OCI-LY7 (cell line): ENCODE measurements around the gene MRPL55. TPM values are rescaled to one million over a fixed set of nuclear protein-coding genes. Genes with fewer than 3 reads are reported as not detected.

ENCODE experiments used
- BruUV-seq: library from RNA; stranded (reverse); fragments of 400-500 nt; replicated peaks from 2 replicates; lab custom pipeline; 2021; lab: Mats Ljungman, UMichigan
- CTCF ChIA-PET: fragments of 300-600 bp; sonication (Branson Sonifier 250); formaldehyde crosslinking; loops from one replicate; lab custom pipeline; 2022; ENCODE audit warnings: antibody characterized with exemption; ENCODE audit not compliant: unreplicated experiment; lab: Charles Lee
- POLR2A ChIA-PET: fragments of 300-600 bp; sonication (Branson Sonifier 250); formaldehyde crosslinking; loops from one replicate; lab custom pipeline; 2022; ENCODE audit warnings: antibody characterized with exemption; lab: Charles Lee
- DNase-seq: peaks from one replicate; pipeline ENCODE4 v3.0.0-alpha.2; 2015; ENCODE audit warnings: low spot score
- H2AFZ ChIP-seq: fragments of 200-600 bp; sonication (generic), shearing (Covaris generic); 2 replicates; pipeline ENCODE4 v1.6.1; 2014; ENCODE audit warnings: mild to moderate bottlenecking, antibody characterized with exemption, low read length, moderate library complexity
- H3K27ac ChIP-seq: fragments of 200-600 bp; sonication (generic); 2 replicates; pipeline ENCODE4 v1.5.1; 2014; ENCODE audit warnings: mixed run types, low read depth, mild to moderate bottlenecking, moderate library complexity, low read length, inconsistent platforms; ENCODE audit not compliant: poor library complexity, severe bottlenecking
- H3K36me3 ChIP-seq: fragments of 200-600 bp; sonication (generic); 2 replicates; pipeline ENCODE4 v1.6.1; 2014; ENCODE audit warnings: mild to moderate bottlenecking, antibody characterized with exemption, low read length, moderate library complexity, mixed read lengths; ENCODE audit not compliant: insufficient read depth
- H3K4me1 ChIP-seq: fragments of 200-600 bp; sonication (generic); 2 replicates; pipeline ENCODE4 v1.5.1; 2014; ENCODE audit warnings: mild to moderate bottlenecking, low read length; ENCODE audit not compliant: insufficient read depth, poor library complexity, severe bottlenecking
- H3K4me2 ChIP-seq: fragments of 200-600 bp; sonication (generic); 2 replicates; pipeline ENCODE4 v1.6.1; 2014; ENCODE audit warnings: mild to moderate bottlenecking, low read length
- H3K4me3 ChIP-seq: fragments of 200-600 bp; sonication (generic); 2 replicates; pipeline ENCODE4 v1.5.1; 2014; ENCODE audit warnings: mild to moderate bottlenecking, low read depth, low read length; ENCODE audit not compliant: poor library complexity, severe bottlenecking
- H3K79me2 ChIP-seq: fragments of 200-600 bp; sonication (generic); 2 replicates; pipeline ENCODE4 v1.6.1; 2016; ENCODE audit warnings: low read depth, mild to moderate bottlenecking, low read length, moderate library complexity, mixed read lengths; ENCODE audit not compliant: insufficient read depth
- H3K9me2 ChIP-seq: fragments of 200-600 bp; sonication (generic); 2 replicates; pipeline ENCODE4 v1.6.1; 2016; ENCODE audit warnings: mild to moderate bottlenecking, low read length, mixed read lengths; ENCODE audit not compliant: insufficient read depth
- H3K9me3 ChIP-seq: fragments of 200-600 bp; sonication (generic); 2 replicates; pipeline ENCODE4 v1.6.1; 2014; ENCODE audit warnings: mild to moderate bottlenecking, mixed run types, low read length, mixed read lengths
- H4K20me1 ChIP-seq: fragments of 200-600 bp; sonication (generic); 2 replicates; pipeline ENCODE4 v1.6.1; 2014; ENCODE audit warnings: mild to moderate bottlenecking, antibody characterized with exemption, low read length, moderate library complexity, mixed read lengths; ENCODE audit not compliant: insufficient read depth
- CTCF ChIP-seq: fragments of 200-600 bp; sonication (generic); conservative IDR thresholded peaks from 2 replicates; pipeline ENCODE4 v1.5.1; 2014; ENCODE audit warnings: mild to moderate bottlenecking, antibody characterized with exemption, low read length, moderate library complexity, mixed read lengths
- EZH2phosphoT487 ChIP-seq: fragments of 200-600 bp; sonication (generic); IDR thresholded peaks from 2 replicates; pipeline ENCODE4 v1.6.1; 2018; ENCODE audit warnings: low read depth, borderline replicate concordance, mild to moderate bottlenecking, mixed run types, antibody characterized with exemption, low read length, moderate library complexity, mixed read lengths
- intact Hi-C: fragments of 100-400 bp; cut with micrococcal nuclease; formaldehyde crosslinking; loops from one replicate; pipeline ENCODE4 v1.10.0; 2022; ENCODE audit not compliant: unreplicated experiment
- total RNA-seq, 2 experiments: library from RNA; depleted of rRNA in 1 of 2; stranded (reverse); fragments of >200 nt in 1 of 2; shearing (Covaris generic) in 1 of 2; gene quantifications; 2 replicates each; pipeline ENCODE4 v1.2.3, GENCODE V29; 2014 to 2022

MRPL55 gene
- total RNA-seq, 2 experiments from 2014 or later = 50.0 to 92.8 TPM

GRCh38 chr1:228147151-228147693 is 38.1 kb upstream of the MRPL55 start:
- ChIA-PET CTCF (no interaction called here), POLR2A (no interaction called here)
- H2AFZ ChIP-seq = no peak overlapping the region
- intact Hi-C loops = no loop called here
- peaks cover 27% of the 10 kb centered on the region for H3K79me2 ChIP-seq
- TF ChIP-seq EZH2phosphoT487 (no peak), CTCF (no peak)
- no peak overlapping the region for H3K27ac ChIP-seq
- H3K4me1 ChIP-seq = peaks cover 42% of the 10 kb centered on the region
- H3K4me2 ChIP-seq = no peak overlapping the region
- H3K4me3 ChIP-seq = no peak overlapping the region
- no peaks in the 10 kb centered on the region for H3K9me3 ChIP-seq
- no peak for DNase-seq
- H4K20me1 ChIP-seq = peaks cover 16% of the 10 kb centered on the region; the same call in 1 of the 2 replicates
- H3K36me3 ChIP-seq = peaks cover 45% of the 10 kb centered on the region
- H3K9me2 ChIP-seq = no peaks in the 10 kb centered on the region
- no TSS peak for BruUV-seq

GRCh38 chr1:228146417-228147150 is 37.5 kb upstream of the MRPL55 start:
- Histone ChIP-seq H3K4me1 (peaks cover 48% of the 10 kb centered on the region), H3K4me2 (no peak overlapping the region), H3K79me2 (peaks cover 33% of the 10 kb centered on the region), H3K27ac (no peak overlapping the region), H3K36me3 (peaks cover 51% of the 10 kb centered on the region), H3K9me3 (no peaks in the 10 kb centered on the region), H2AFZ (no peak overlapping the region), H4K20me1 (peaks cover 16% of the 10 kb centered on the region; the same call in 1 of the 2 replicates), H3K4me3 (no peak overlapping the region), H3K9me2 (no peaks in the 10 kb centered on the region)
- CTCF ChIA-PET = no interaction called here
- no peak for DNase-seq
- POLR2A ChIA-PET = no interaction called here
- no peak for TF ChIP-seq CTCF
- TF ChIP-seq EZH2phosphoT487 = no peak
- intact Hi-C loops = no loop called here
- BruUV-seq = no TSS peak
